GM19463 (cell line): ENCODE data around the gene THAP10.

Experiments used
- ATAC-seq: cut with Tn5 transposase; IDR thresholded peaks from one replicate; pipeline ENCODE4 v1.9.1; 2021; ENCODE audit warnings: mild to moderate bottlenecking, moderate library complexity; ENCODE audit not compliant: unreplicated experiment

THAP10 gene

GRCh38 chr15:70854666-70854976 is 37.6 kb downstream of the THAP10 start:
- ATAC-seq: no peak

DNA sequence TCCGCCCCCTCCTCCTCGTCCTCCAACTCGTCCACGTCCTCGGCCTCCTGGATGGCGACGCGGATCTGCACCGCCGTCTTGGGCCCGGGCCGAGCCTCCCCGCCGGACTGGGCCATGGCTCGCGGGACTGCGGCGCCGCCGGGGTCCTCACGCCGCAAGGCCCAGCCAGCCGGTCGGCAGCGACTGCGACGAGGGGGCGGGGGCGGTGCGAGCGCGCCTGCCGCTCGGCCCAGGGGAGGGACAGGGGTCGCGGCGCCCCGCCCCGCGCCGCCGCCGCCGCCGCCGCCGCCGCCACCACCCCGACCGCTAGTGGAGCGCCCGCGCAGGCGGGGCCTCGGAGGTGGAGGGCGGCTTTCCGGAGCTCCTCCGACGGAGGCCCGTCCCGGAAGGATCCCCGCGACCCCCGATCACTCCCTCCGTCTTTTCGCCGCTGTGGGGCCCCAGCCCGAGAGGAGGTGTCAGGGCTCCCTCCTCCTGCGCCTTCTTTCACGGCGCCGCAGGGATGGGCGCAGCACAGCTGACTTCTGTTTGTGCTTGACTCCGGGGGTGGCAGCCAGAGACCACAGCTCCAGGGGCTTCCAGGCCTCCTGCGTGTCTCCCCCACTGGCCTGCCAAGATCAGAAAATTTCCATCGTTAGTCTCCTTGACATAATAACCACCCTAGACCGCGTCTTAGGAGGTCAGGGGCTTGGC is 38.1 kb downstream of the THAP10 start, which contains the start of gene LARP6:
Gene LARP6, minus strand, starts transcription at position 185 of the 693 bp plus-strand sequence. Its CDS starts 69 bp downstream, at position 116.
- ATAC-seq: no peak

- no peak for ATAC-seq
Observed at GRCh38 chr15:70853318-70853972, 38.8 kb downstream of the THAP10 start.

DNA sequence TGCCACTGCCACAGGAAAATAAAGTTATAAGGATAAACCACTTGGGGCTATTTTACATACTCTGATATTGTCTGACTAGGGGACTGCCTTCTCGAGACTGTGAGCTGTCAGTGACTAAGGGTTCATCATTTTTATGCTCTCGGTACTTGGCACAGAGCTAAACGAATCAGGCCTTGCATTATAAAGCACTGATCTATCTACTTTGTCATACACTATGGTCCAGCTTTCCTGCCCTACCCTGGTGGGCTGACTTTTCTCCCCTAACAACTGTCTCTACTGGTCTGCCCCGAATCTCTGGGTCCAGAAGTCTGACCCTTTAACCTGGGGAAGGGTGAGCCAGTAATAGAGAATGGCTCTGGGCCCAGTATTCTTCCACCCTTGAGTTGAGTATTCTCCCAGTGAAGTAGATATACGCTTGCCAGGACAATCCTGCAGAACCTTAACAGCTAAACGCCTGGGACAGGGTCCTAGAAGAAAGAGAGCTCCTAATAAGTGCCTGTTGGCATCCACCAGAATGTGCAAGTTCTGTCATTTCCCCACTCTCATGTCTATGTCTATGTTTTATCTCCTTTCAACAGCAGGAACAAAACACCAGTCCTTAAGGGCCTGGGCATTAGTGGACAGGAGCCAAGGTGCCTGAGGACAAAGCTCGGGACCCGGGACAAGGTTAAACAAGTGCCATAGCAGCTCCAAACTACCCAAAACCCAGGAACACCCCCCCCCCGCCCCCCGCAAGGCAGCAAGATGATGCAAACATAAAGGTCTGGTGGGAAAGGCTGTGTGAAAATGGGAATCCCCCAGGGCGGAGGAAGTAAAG is 39.5 kb downstream of the THAP10 start:
- ATAC-seq: no peak

- ATAC-seq: no peak
Observed at GRCh38 chr15:70851889-70852288, 40.3 kb downstream of the THAP10 start.

DNA sequence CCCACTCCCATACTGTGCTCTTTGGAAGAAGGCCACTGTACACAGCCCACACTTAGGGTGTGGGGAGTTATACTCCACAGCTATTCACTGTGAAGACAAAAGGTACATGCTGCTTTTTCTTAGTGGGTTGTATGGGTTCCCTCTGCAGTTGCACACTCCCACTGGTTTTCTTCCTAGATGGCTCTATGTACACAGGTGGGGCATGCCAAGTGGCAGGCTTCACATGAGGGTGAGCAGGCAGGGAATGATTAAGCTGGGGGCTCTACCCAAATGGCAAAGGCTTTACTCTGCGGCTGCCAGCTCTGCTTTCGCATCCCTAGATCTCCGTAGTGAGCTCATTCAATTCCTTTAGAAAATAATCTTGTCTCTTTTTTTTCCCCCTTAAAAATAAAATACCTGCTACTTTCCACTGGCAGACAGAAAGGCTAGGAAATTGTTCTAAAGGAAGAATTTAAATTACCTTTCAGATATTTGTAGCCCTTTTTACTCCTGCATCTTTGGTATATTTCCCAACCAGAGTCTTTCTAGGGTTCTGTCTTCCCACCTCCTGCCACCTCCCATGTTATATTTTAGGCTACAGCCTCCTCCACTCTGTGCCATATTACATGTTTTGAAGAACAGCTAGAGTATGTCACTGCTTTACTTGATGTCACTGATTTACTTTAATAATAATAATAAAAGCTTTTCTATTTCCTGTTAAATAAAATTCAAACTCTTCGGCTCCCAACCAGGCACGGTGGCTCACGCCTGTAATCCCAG is 46.5 kb downstream of the THAP10 start:
- no peak for ATAC-seq

- ATAC-seq: no peak
Observed at GRCh38 chr15:70837476-70837875, 54.8 kb downstream of the THAP10 start.

- no peak for ATAC-seq
Observed at GRCh38 chr15:70835841-70836240, 56.4 kb downstream of the THAP10 start.

DNA sequence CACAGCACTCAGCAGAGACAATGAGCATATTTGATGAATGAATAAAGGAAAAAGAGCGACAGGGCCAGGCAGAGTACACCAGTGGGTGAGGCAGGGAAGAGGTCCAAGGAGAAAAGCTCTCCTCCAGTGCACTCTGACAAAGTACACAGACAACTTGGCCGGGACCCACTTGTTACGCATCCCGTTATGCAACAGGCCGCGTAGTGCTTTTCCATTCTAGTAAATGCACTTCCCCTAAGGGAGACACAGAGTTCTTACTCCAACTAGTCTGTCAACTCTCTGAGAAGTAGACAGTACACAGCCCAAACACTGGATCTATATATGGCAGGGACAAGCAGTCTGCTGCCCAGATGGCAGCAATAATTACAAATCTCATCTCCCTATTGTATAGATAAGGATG is 56.8 kb downstream of the THAP10 start:
- no peak for ATAC-seq

DNA sequence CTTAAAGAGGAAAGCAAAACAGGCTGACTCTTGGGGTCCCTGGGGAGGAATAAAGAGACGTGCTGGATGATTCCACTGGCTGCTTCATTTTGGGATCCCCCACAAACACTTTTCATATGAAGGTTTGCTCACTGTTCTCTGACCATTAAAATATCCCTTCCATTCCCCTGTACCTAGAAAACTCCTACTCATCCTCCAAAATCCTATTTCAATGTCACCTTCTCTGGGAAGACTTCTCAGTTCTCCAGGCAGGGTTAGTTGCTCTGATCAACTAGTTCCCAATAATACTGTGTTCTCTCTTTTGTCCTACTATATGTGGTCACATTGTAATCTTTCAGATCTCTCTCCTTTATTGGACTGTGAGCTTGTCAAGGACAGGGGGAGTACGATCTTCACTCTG is 57.2 kb downstream of the THAP10 start:
- no peak for ATAC-seq

DNA sequence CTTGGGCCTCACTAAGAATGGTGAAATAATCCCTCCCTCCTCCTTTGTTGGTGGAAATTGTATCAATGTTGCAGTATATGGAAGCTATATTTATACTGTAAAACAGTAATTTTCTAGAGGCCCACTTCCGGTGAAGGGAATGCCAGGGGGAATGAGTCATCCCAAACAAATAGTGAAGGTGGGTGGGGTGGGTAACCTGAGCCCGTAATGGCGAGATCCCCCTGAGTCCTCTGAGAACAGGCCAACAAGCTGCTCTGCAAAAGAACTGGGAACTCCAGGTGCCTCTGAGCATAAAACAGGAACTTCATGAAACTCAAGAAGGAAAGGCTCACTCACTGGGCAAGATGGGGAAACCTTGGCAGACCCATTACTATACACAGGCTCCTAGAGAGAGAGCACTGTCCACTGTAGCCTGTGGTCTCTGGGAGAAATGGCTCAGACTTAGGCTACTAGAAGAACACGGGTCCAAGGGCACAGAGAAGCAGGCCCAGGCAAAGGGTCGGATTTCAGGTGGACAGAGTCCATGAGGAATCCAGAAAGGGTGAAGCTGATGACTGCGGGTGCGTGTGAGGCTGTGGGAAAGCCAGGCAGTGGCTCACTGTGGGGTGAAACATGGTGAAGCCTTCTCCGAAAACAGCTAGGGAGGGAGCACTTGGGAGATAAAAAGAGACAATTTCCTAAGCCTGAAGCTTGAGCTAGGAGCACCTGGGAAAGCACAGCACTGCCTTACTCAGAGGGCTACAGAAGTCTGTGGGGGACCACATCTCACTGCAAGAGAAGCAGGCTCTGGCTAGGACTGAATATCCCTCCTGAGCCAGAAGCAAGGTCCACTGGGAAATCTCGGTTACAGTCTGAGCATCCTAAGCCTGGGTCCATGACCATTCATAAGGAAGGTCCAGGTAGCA is 58.1 kb downstream of the THAP10 start:
- ATAC-seq: no peak

DNA sequence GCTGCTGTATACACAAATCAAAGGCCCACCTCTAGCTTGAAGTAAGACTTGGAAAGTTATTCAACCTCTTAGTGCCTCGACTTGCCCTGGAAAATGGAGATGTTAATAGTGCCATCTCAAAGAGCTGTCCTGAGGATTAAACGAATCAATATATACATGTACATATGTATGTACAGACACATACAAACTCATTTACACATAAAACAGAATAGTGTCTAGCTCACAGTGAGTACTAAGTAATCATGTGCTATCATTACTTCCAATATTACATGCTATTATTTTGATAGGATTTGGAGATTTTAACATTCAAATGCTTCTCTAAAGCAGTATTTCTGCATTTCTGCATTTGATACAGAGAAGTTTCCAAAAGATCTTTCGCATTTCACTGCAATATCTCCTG is 58.8 kb downstream of the THAP10 start:
- no peak for ATAC-seq

GRCh38 chr15:70832176-70832575 is 60.1 kb downstream of the THAP10 start:
- no peak for ATAC-seq
